HFF-Myc (cell line): ENCODE data around the gene CEP57L1.
"Not testable (repeated sequence)": the region's sequence is repeated elsewhere in the genome, so short reads cannot be mapped to it uniquely, and the experiment has no call there.

Experiments
- DNase-seq: peaks from one replicate; pipeline ENCODE4 v3.0.0-alpha.2; 2011; ENCODE audit warnings: low read depth; ENCODE audit errors: extremely low read depth
- H3K4me3 ChIP-seq: replicated peaks from 2 replicates; pipeline ENCODE4 v1.5.1; 2011; ENCODE audit warnings: low read depth, mild to moderate bottlenecking, control low read depth, low read length
- CTCF ChIP-seq: IDR thresholded peaks from 2 replicates; pipeline ENCODE4 v1.5.1; 2012; ENCODE audit warnings: mild to moderate bottlenecking, low read depth, low read length, control low read depth; ENCODE audit errors: missing control alignments

The CEP57L1 gene

GRCh38 chr6:109184638-109185037 lies 89.3 kb downstream of the CEP57L1 start:
- no peak for DNase-seq
- no peak overlapping the region for H3K4me3 ChIP-seq
- TF ChIP-seq CTCF = no peak

- DNase-seq = no peak
- H3K4me3 ChIP-seq = no peak overlapping the region
- TF ChIP-seq CTCF = no peak
Measured at GRCh38 chr6:109186012-109186411, 90.7 kb downstream of the CEP57L1 start.

DNA sequence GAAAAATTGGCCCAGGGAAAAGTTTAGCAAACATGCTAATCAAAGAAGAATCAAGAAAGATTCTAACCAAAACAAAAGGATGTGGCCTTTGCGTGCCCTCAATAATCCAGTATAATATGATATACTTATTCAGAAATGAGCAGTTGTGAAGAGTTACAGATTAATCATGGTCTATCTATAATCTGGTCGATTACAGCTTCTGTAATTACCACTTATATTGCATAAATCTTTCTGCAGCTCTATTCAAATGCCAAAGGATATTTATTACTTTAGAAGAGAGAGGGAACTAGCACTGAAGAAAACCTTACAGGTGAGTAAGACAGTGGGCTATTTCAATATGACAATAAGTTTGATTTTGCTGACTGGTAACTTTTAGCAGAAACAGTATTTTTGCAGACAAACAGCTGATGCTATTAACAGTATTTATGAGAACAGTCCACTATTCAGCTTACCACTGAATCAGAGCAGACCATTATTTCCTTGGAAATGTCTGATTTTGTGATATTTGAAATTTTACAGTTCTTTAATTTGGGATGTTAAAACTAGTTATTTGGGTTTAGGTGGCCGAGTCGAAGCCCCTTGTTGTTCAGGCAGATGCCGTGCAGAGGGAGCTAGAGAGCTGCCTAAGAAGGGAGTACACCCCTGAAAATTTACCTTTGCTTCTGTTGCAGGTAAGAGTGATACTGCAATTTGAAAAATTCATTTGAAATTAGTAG lies 92.2 kb downstream of the CEP57L1 start:
- TF ChIP-seq CTCF = peak; percentile 95
- DNase-seq = no peak
- H3K4me3 ChIP-seq = no peak overlapping the region

GRCh38 chr6:109188115-109188411 lies 92.8 kb downstream of the CEP57L1 start:
- no peak overlapping the region for H3K4me3 ChIP-seq
- DNase-seq = no peak
- TF ChIP-seq CTCF = no peak

DNA sequence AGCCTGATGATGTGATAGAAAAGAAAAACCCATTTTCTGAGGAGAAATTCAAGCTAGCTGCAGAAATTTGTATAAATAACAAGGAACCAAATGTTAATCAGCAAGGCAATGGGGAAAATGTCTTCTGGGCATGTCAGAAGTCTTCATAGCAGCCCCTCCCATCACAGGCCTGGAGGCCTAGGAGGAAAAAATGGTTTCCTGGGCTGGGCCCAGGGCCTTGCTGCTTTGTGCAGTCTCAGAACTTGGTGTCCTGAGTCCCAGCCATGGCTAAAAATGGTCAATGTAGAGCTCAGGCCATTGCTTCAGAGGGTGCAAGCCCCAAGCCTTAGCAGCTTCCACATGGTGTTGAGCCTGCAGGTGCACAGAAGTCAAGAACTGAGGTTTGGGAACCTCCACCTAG lies 96.1 kb downstream of the CEP57L1 start:
- not testable (repeated sequence) for H3K4me3 ChIP-seq, DNase-seq

DNA sequence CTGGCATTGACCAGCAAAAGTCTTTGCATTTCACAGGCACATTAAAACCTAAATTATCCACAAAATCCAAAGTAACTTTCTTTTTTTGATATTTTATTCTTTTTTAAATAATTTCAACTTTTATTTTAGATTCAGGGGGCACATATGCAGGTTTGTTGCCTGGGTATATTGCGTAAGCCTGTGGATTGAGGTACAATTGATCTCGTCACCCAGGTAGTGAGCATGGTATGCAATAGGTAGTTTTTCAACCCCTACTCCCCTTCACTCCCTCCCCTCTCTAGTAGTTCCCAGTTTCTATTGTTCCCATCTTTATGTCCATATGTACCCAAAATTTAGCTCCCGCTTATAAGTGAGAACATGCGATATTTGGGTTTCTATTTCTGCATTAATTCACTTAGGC lies 97.6 kb downstream of the CEP57L1 start:
- DNase-seq = no peak
- TF ChIP-seq CTCF = no peak
- H3K4me3 ChIP-seq = no peak overlapping the region

- no peak for DNase-seq
- no peak for TF ChIP-seq CTCF
- no peak overlapping the region for H3K4me3 ChIP-seq
Measured at GRCh38 chr6:109194880-109195279, 99.6 kb downstream of the CEP57L1 start.

- no peak for DNase-seq
- no peak for TF ChIP-seq CTCF
- no peak overlapping the region for H3K4me3 ChIP-seq
Measured at GRCh38 chr6:109197061-109197460, 101.8 kb downstream of the CEP57L1 start.
